HepG2 (cell line): Measurements from ENCODE around the gene IFT88. TPM values are rescaled to one million over a fixed set of nuclear protein-coding genes. Genes with fewer than 3 reads are reported as not detected.
A peak's percentile ranks its signal among the peaks of the same experiment; 100 is the strongest.

Experiments
- ATAC-seq: fragments of 200-7000 bp; cut with Tn5 transposase; 3 replicates; pipeline ENCODE4 v1.9.1; 2020; ENCODE audit warnings: mild to moderate bottlenecking, moderate library complexity
- BruUV-seq: library from RNA; stranded (reverse); fragments of 400-500 nt; replicated peaks from 2 replicates; lab custom pipeline; 2021; lab: Mats Ljungman, UMichigan
- CTCF ChIA-PET: fragments of 300-600 bp; formaldehyde crosslinking; extraction: SDS; loops from one replicate; lab custom pipeline; 2021; ENCODE audit warnings: low total read pairs, inconsistent platforms, low intra/inter-chr PET ratio; lab: Yijun Ruan, JAX
- POLR2A ChIA-PET: fragments of 350-600 bp; sonication (Branson Sonifier 250); formaldehyde crosslinking; loops from one replicate; lab custom pipeline; 2020; ENCODE audit warnings: antibody characterized with exemption, inconsistent platforms; lab: Yijun Ruan, JAX
- DNase-seq: peaks from one replicate; pipeline ENCODE4 v3.0.0-alpha.2; 2015; ENCODE audit warnings: low spot score
- FAIRE-seq: peaks from 3 replicates; lab custom pipeline; 2011; peaks lifted over from hg19 to GRCh38; lab: Jason Lieb, UNC
- H2AFZ ChIP-seq: one replicate; pipeline ENCODE4 v1.6.1; 2011; ENCODE audit warnings: low read length, inconsistent platforms
- H3K27ac ChIP-seq: fragments of 300-600 bp; 3 replicates; pipeline ENCODE4 v1.8.0; 2011; ENCODE audit warnings: mixed run types, mild to moderate bottlenecking, mixed read lengths, low read length, inconsistent platforms; ENCODE audit not compliant: insufficient read depth; ENCODE audit errors: extremely low read length
- H3K27me3 ChIP-seq, 2 experiments: fragments of 200-600 bp in 1 of 2; 2 replicates in 1 of 2; 3 replicates in 1 of 2; pipeline versions ENCODE4 v1.6.0 to v1.8.0; 2011; ENCODE audit warnings: low read length in 2 of 2, mild to moderate bottlenecking in 2 of 2, moderate library complexity in 2 of 2, inconsistent platforms in 1 of 2; ENCODE audit not compliant: insufficient read depth in 2 of 2, control insufficient read depth in 1 of 2
- H3K36me3 ChIP-seq, 2 experiments: fragments of 200-600 bp in 1 of 2; replicated peaks in 1 of 2; 2 replicates in 1 of 2; 3 replicates in 1 of 2; pipeline versions ENCODE4 v1.5.1 to v1.8.0; 2011; ENCODE audit warnings: low read length in 2 of 2, inconsistent platforms in 1 of 2; ENCODE audit not compliant: insufficient read depth in 2 of 2, control insufficient read depth in 1 of 2
- H3K4me1 ChIP-seq: 2 replicates; pipeline ENCODE4 v1.5.1; 2012; ENCODE audit warnings: low read length, inconsistent platforms; ENCODE audit not compliant: insufficient read depth
- H3K4me2 ChIP-seq: 2 replicates; pipeline ENCODE4 v1.6.0; 2011; ENCODE audit warnings: low read depth, low read length, inconsistent platforms
- H3K4me3 ChIP-seq, 3 experiments: fragments of 200-600 bp in 1 of 3; sonication (generic), shearing (Covaris generic) in 1 of 3; replicated peaks in 1 of 3; 2 replicates each; pipeline ENCODE4 v1.5.1; 2011 to 2016; ENCODE audit warnings: low read length in 3 of 3, inconsistent platforms in 2 of 3, low read depth in 2 of 3, mild to moderate bottlenecking in 2 of 3, control low read depth in 1 of 3, mixed read lengths in 1 of 3; ENCODE audit not compliant: insufficient read depth in 1 of 3
- H3K79me2 ChIP-seq: one replicate; pipeline ENCODE4 v1.6.1; 2011; ENCODE audit warnings: low read length, inconsistent platforms; ENCODE audit not compliant: insufficient read depth
- H3K9ac ChIP-seq: 2 replicates; pipeline ENCODE4 v1.6.0; 2011; ENCODE audit warnings: mild to moderate bottlenecking, low read depth, low read length, inconsistent platforms; ENCODE audit not compliant: insufficient read depth
- H3K9me3 ChIP-seq: 2 replicates; pipeline ENCODE4 v1.5.1; 2012; ENCODE audit warnings: mild to moderate bottlenecking, low read length
- H4K20me1 ChIP-seq: 2 replicates; pipeline ENCODE4 v1.6.0; 2011; ENCODE audit warnings: inconsistent platforms, mild to moderate bottlenecking, low read length, moderate library complexity; ENCODE audit not compliant: insufficient read depth
- CEBPB ChIP-seq: IDR thresholded peaks from 2 replicates; pipeline ENCODE4 v1.6.1; 2011; ENCODE audit warnings: low read depth, low read length, improper control_type of control experiment, borderline replicate concordance
- FOXO4 ChIP-seq: sonication (generic); formaldehyde crosslinking; conservative IDR thresholded peaks from 2 replicates; pipeline ENCODE4 v1.8.1; 2023; ENCODE audit warnings: missing genetic modification reagents
- HOXA5 ChIP-seq: sonication (generic); formaldehyde crosslinking; IDR thresholded peaks from 2 replicates; pipeline ENCODE4 v1.4.0; 2020; ENCODE audit warnings: missing genetic modification reagents
- MAFF ChIP-seq: IDR thresholded peaks from 2 replicates; pipeline ENCODE4 v1.6.1; 2011; ENCODE audit warnings: low read depth, low read length, improper control_type of control experiment
- MAFK ChIP-seq, 2 experiments: IDR thresholded peaks in 1 of 2; conservative IDR thresholded peaks in 1 of 2; 2 replicates each; pipeline ENCODE4 v1.6.1; 2011; ENCODE audit warnings: improper control_type of control experiment in 2 of 2, low read length in 2 of 2
- MED1 ChIP-seq: sonication (generic); formaldehyde crosslinking; IDR thresholded peaks from 2 replicates; pipeline ENCODE4 v1.4.0; 2020; ENCODE audit warnings: missing genetic modification reagents
- MNT ChIP-seq: fragments of 450-650 bp; IDR thresholded peaks from 2 replicates; pipeline ENCODE4 v1.6.1; 2016
- MYNN ChIP-seq: sonication (generic); formaldehyde crosslinking; IDR thresholded peaks from 2 replicates; pipeline ENCODE4 v1.4.0; 2020; ENCODE audit warnings: mild to moderate bottlenecking, low read depth, missing genetic modification reagents
- NR3C1 ChIP-seq: sonication (generic); formaldehyde crosslinking; IDR thresholded peaks from 2 replicates; pipeline ENCODE4 v1.4.0; 2020; ENCODE audit warnings: missing genetic modification reagents
- SIN3B ChIP-seq: fragments of 150-350 bp; IDR thresholded peaks from 2 replicates; pipeline ENCODE4 v1.6.1; 2014; ENCODE audit warnings: low read length
- ZNF383 ChIP-seq: sonication (generic); formaldehyde crosslinking; IDR thresholded peaks from 2 replicates; pipeline ENCODE4 v1.4.0; 2020; ENCODE audit warnings: missing genetic modification reagents, mild to moderate bottlenecking, borderline replicate concordance
- ZNF766 ChIP-seq: sonication (generic); formaldehyde crosslinking; IDR thresholded peaks from 2 replicates; pipeline ENCODE4 v1.5.0; 2020; ENCODE audit warnings: missing genetic modification reagents, borderline replicate concordance
- ZNF800 ChIP-seq: sonication (generic); formaldehyde crosslinking; IDR thresholded peaks from 2 replicates; pipeline ENCODE4 v1.4.0; 2020; ENCODE audit warnings: missing genetic modification reagents
- WGBS: methylation state at CpG from one replicate; pipeline ENCODE4 v1.1.6; 2017; ENCODE audit warnings: low lambda C conversion rate; 5-methylcytosine and 5-hydroxymethylcytosine counted together
- in situ Hi-C: cut with HindIII; loops from 2 replicates; pipeline ENCODE4 v1.10.0; 2017; ENCODE audit warnings: low pct_unique_long_range_greater_than_20kb; ENCODE audit not compliant: extremely low pct_ligation_motif_present
- intact Hi-C: fragments of 100-400 bp; cut with micrococcal nuclease; formaldehyde crosslinking; loops from one replicate; pipeline ENCODE4 v1.10.0; 2022; ENCODE audit not compliant: unreplicated experiment
- polyA plus RNA-seq, 8 experiments: library from polyadenylated mRNA; depleted of rRNA in 3 of 8; stranded (reverse) in 7 of 8; unstranded in 1 of 8; fragments of >200 nt; fragmentation: Illumina TruSeq in 4 of 8; extraction: Trizol in 4 of 8; gene quantifications; 2 replicates each; pipeline versions ENCODE4 v1.2.1 to v1.2.3, GENCODE V29; 2011 to 2016; ENCODE audit warnings: low read depth in 4 of 8, missing spikeins in 1 of 8, mixed read lengths in 1 of 8; ENCODE audit not compliant: insufficient read depth in 1 of 8
- total RNA-seq, 5 experiments: library from RNA; depleted of rRNA; stranded (reverse); fragments of >200 nt; fragmentation: Illumina TruSeq; extraction: Trizol; gene quantifications; 2 replicates each; pipeline ENCODE4 v1.2.3, GENCODE V29; 2016; ENCODE audit warnings: low read depth in 1 of 5

IFT88 gene
- total and polyA plus RNA-seq, 2 of the 13 experiments (the other 11 are each of a cell fraction or from before 2014, with no cell fraction given), result 8.4 to 19.9 TPM

GRCh38 chr13:20679879-20680278 is 112.9 kb downstream of the IFT88 start:
- H3K4me1 ChIP-seq, result no peaks in the 10 kb centered on the region
- H3K27me3 ChIP-seq, result no peaks in the 10 kb centered on the region
- no peak overlapping the region for H3K4me3 ChIP-seq
- H3K9ac ChIP-seq, result no peak overlapping the region
- FAIRE-seq (no peak), ATAC-seq (no peak), DNase-seq (no peak)
- POLR2A ChIA-PET, result no interaction called here
- no peaks in the 10 kb centered on the region for H4K20me1 ChIP-seq
- TF ChIP-seq MYNN (no peak), MED1 (no peak), MAFF (peak; percentile 39; the same call in 1 of the 2 replicates), NR3C1 (CRISPR knock-in tag) (no peak), CEBPB (peak; percentile 56; the same call in 1 of the 2 replicates), MNT (no peak), ZNF766 (CRISPR knock-in tag) (no peak), FOXO4 (CRISPR knock-in tag) (no peak), ZNF800 (CRISPR knock-in tag) (no peak), SIN3B (no peak), ZNF383 (CRISPR knock-in tag) (no peak), MAFK (conservative IDR thresholded peaks at IDR 0.05 in 1 of 2, IDR thresholded peaks at IDR 0.05 in 1 of 2; ENCODE audit: low read length in 2 of 2) (peak; percentile 55 to 63), HOXA5 (CRISPR knock-in tag) (no peak)
- no peaks in the 10 kb centered on the region for H3K9me3 ChIP-seq
- intact Hi-C loops (no loop called here), in situ Hi-C loops (no loop called here)
- CTCF ChIA-PET, result no interaction called here
- H3K4me2 ChIP-seq, result no peak overlapping the region
- H3K79me2 ChIP-seq, result no peaks in the 10 kb centered on the region
- no peak overlapping the region for H2AFZ ChIP-seq
- 96% methylated on average over 3 of the region's 3 CpGs for WGBS
- no peak overlapping the region for H3K27ac ChIP-seq
- BruUV-seq, result no TSS peak
- peaks cover 0 to 3% of the 10 kb centered on the region in 2 experiments; a peak in 1 of 5 replicates for H3K36me3 ChIP-seq
